CD4-positive, alpha-beta T cell (primary cell): ENCODE measurements around the gene AIMP2. TPM values are rescaled to one million over a fixed set of nuclear protein-coding genes. Genes with fewer than 3 reads are reported as not detected.
"Not testable (repeated sequence)": the region's sequence is repeated elsewhere in the genome, so short reads cannot be mapped to it uniquely, and the experiment has no call there.

Experiments
- ATAC-seq: fragments of 200-7000 bp; cut with Tn5 transposase; one replicate; pipeline ENCODE4 v1.10.0; 2022; ENCODE audit warnings: mild to moderate bottlenecking; ENCODE audit not compliant: poor library complexity
- CTCF ChIA-PET: fragments of 350-600 bp; sonication (Branson Sonifier 250); formaldehyde crosslinking; loops from one replicate; lab custom pipeline; 2021; ENCODE audit warnings: antibody characterized with exemption, inconsistent platforms; lab: Charles Lee
- POLR2A ChIA-PET: fragments of 350-600 bp; sonication (Branson Sonifier 250); formaldehyde crosslinking; loops from one replicate; lab custom pipeline; 2021; ENCODE audit warnings: antibody characterized with exemption, inconsistent platforms; lab: Charles Lee
- DNase-seq, 14 experiments: peaks; one replicate each; pipeline ENCODE4 v3.0.0-alpha.2; 2013 to 2020; ENCODE audit warnings: mixed read lengths in 2 of 14
- H3K27ac ChIP-seq, 2 donors: one replicate each; pipeline versions ENCODE4 v1.5.1 to v1.7.0; 2013; ENCODE audit warnings: low read length in 2 of 2, low read depth in 1 of 2, mild to moderate bottlenecking in 1 of 2
- H3K27me3 ChIP-seq, 2 experiments: 1 replicate in 1 of 2; 2 replicates in 1 of 2; pipeline versions ENCODE4 v1.6.1 to v1.7.0; 2013; ENCODE audit warnings: low read length in 2 of 2, control low read depth in 1 of 2, mild to moderate bottlenecking in 1 of 2, moderate library complexity in 1 of 2; ENCODE audit not compliant: insufficient read depth in 2 of 2, control insufficient read depth in 1 of 2
- H3K36me3 ChIP-seq: one replicate; pipeline ENCODE4 v1.6.1; 2013; ENCODE audit warnings: low read length, control low read depth; ENCODE audit not compliant: insufficient read depth
- H3K4me1 ChIP-seq: one replicate; pipeline ENCODE4 v1.6.1; 2013; ENCODE audit warnings: low read length, control low read depth; ENCODE audit not compliant: insufficient read depth
- H3K4me3 ChIP-seq: one replicate; pipeline ENCODE4 v1.5.1; 2013; ENCODE audit warnings: mild to moderate bottlenecking, low read length, moderate library complexity
- H3K9me3 ChIP-seq, 2 experiments: 1 replicate in 1 of 2; 2 replicates in 1 of 2; pipeline versions ENCODE4 v1.6.1 to v1.7.0; 2013; ENCODE audit warnings: low read length in 2 of 2, mild to moderate bottlenecking in 2 of 2, control low read depth in 1 of 2, moderate library complexity in 1 of 2; ENCODE audit not compliant: control insufficient read depth in 1 of 2, insufficient read depth in 1 of 2
- H3K27ac Mint-ChIP-seq: one replicate; pipeline ENCODE4 v1.8.0; 2020; ENCODE audit warnings: mixed read lengths
- H3K27me3 Mint-ChIP-seq: one replicate; pipeline ENCODE4 v1.8.0; 2021; ENCODE audit warnings: mixed read lengths
- H3K36me3 Mint-ChIP-seq: one replicate; pipeline ENCODE4 v1.8.0; 2021; ENCODE audit warnings: low read depth, mixed read lengths
- H3K4me1 Mint-ChIP-seq: one replicate; pipeline ENCODE4 v1.8.0; 2021; ENCODE audit warnings: low read depth, mixed read lengths
- H3K4me3 Mint-ChIP-seq: one replicate; pipeline ENCODE4 v1.8.0; 2020; ENCODE audit warnings: mild to moderate bottlenecking, mixed read lengths
- H3K9me3 Mint-ChIP-seq: one replicate; pipeline ENCODE4 v1.8.0; 2020; ENCODE audit warnings: mixed read lengths
- intact Hi-C, 2 experiments: fragments of 100-400 bp; cut with DNase I in 1 of 2; cut with micrococcal nuclease in 1 of 2; formaldehyde crosslinking; loops; one replicate each; pipeline versions ENCODE4 v1.15.1 to v1.9.0; 2023 to 2025; cut with DNase I, micrococcal nuclease
- polyA plus RNA-seq, 2 donors: library from polyadenylated mRNA; unstranded; fragments of 120-200 nt; gene quantifications; one replicate each; pipeline ENCODE4 v1.2.1, GENCODE V29; 2013
- total RNA-seq, 174 experiments: library from RNA in 2 of 174; stranded (reverse) in 2 of 174; gene quantifications; one replicate each; pipeline ENCODE4 v1.2.3 and lab custom pipeline; 2021 to 2026
- TF ChIP-seq, protein P1 (sequence below): fragments of 200-600 bp; IDR thresholded peaks from one replicate; pipeline ENCODE4 v1.8.0; 2022; ENCODE audit warnings: antibody characterized with exemption, mild to moderate bottlenecking

Gene AIMP2
- total RNA-seq = 1 to 10 TPM; 4.3 to 5.4 TPM
- 10.1 TPM for polyA plus RNA-seq (2013, experiment 1 of 2)
- polyA plus RNA-seq (2013, experiment 2 of 2) = 11.3 TPM
- total RNA-seq (lab: John Stamatoyannopoulos, UW) = 4.7 to 85.0 (median 12.2) reads per million in 172 experiments

DNA sequence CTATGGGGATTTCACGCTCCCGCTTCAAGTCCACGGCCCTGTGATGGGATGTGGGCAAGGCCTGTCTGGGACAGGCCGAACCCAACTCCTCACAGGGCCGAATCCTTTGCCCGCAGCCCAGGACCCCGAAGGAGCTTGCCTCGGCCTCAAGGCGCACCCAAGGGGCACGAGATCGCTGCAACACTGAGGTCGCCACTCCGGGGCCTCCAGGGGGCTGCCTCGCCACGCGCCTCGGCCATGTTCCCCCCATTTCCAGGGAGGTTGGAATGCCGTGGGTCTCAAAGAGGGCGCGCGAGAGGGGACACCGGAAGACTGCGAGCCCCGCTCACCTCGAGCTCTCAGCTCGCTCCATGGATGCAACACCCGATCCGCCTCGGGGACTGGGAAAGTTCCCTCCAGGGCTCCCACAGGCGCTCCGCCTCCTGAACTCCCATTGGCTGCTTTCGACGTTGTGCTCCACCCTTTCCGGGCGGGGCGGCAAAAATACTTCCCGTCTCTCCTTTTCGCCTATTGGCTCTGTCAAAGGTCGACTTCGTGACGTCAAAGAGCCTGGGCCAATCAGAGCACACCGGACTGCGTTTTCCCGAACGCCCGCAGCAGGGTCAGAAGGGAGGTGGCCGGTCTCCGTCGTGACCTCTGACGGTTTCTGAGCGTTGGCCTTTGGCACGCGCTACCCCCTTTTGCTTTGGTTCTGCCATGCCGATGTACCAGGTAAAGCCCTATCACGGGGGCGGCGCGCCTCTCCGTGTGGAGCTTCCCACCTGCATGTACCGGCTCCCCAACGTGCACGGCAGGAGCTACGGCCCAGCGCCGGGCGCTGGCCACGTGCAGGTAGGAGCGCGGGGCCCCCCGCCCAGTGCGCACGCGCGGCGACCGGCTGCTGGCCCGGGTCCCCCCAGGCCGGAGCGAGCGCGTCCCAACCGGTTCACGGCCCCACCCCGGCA is at the start of gene AIMP2, which contains the start of gene PMS2:
Gene AIMP2 (plus strand): TSS at position 605 of the 944 bp plus-strand sequence. CDS start 92 bp downstream, at position 697.
Gene PMS2 (minus strand): TSS at position 382 of the 944 bp plus-strand sequence. CDS start 30 bp downstream, at position 352.
- Histone ChIP-seq H3K9me3 (no peaks in the 10 kb centered on the region), H3K27me3 (no peaks in the 10 kb centered on the region), H3K36me3 (peaks cover 5% of the 10 kb centered on the region), H3K4me1 (peaks cover 23% of the 10 kb centered on the region), H3K4me3 (peak within 1 kb of the TSS; percentile 89), H3K27ac (peak within 1 kb of the TSS; percentile 73 to 85)
- ATAC-seq (peak; percentile 82), DNase-seq (peak; percentile 87 to 97 (median 93))
- ChIA-PET CTCF (interaction anchor here (0.9 to 1.9 kb wide), 5 partner anchors 12 to 316 kb away, joined by 3 to 8 read pairs (median 4); no protein-coding TSS in a partner anchor), POLR2A (interaction anchor here (0.8 to 1.8 kb wide), 9 partner anchors 9 to 186 kb away, joined by 3 to 7 read pairs (median 3); no protein-coding TSS in a partner anchor)
- intact Hi-C loops = loop anchor here in 1 of 2 experiments (1.0 kb wide), 1 partner anchor 17 kb away; no protein-coding TSS in a partner anchor
- Mint-ChIP-seq H3K4me1 (peaks cover 39% of the 10 kb centered on the region), H3K27ac (peak within 1 kb of the TSS; percentile 97), H3K27me3 (no peaks in the 10 kb centered on the region), H3K36me3 (peaks cover 28% of the 10 kb centered on the region), H3K4me3 (peak within 1 kb of the TSS; percentile 99), H3K9me3 (no peaks in the 10 kb centered on the region)
- TF ChIP-seq, protein P1, sequence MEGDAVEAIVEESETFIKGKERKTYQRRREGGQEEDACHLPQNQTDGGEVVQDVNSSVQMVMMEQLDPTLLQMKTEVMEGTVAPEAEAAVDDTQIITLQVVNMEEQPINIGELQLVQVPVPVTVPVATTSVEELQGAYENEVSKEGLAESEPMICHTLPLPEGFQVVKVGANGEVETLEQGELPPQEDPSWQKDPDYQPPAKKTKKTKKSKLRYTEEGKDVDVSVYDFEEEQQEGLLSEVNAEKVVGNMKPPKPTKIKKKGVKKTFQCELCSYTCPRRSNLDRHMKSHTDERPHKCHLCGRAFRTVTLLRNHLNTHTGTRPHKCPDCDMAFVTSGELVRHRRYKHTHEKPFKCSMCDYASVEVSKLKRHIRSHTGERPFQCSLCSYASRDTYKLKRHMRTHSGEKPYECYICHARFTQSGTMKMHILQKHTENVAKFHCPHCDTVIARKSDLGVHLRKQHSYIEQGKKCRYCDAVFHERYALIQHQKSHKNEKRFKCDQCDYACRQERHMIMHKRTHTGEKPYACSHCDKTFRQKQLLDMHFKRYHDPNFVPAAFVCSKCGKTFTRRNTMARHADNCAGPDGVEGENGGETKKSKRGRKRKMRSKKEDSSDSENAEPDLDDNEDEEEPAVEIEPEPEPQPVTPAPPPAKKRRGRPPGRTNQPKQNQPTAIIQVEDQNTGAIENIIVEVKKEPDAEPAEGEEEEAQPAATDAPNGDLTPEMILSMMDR = peak; percentile 23

DNA sequence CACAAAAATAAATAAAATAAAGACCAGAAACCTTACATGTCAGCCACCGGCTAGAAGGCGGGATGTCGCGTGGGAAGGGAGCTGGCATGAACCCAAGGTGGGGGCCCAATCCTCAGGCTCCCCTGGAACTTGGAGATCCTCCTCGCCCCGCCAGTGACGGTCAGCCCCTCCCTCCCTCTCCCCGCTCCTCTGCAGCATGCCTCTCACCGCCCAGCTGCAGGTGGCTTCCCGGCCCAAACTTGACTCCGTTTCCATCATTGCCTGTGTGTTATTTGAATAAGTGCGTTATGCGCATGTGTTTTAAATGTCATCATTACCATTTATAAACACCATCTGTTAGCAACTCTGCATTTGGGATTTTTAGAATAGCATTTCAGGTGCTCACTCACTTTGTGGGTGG is 45.9 kb upstream of the AIMP2 start:
- H3K4me3 ChIP-seq, H3K4me1 Mint-ChIP-seq, H3K27ac Mint-ChIP-seq, H3K9me3 ChIP-seq, CTCF ChIA-PET, POLR2A ChIA-PET, H3K4me1 ChIP-seq, H3K4me3 Mint-ChIP-seq, intact Hi-C loops, H3K36me3 Mint-ChIP-seq, H3K27me3 ChIP-seq, H3K36me3 ChIP-seq, H3K27me3 Mint-ChIP-seq, H3K27ac ChIP-seq, DNase-seq, H3K9me3 Mint-ChIP-seq, ATAC-seq: not testable (repeated sequence)

DNA sequence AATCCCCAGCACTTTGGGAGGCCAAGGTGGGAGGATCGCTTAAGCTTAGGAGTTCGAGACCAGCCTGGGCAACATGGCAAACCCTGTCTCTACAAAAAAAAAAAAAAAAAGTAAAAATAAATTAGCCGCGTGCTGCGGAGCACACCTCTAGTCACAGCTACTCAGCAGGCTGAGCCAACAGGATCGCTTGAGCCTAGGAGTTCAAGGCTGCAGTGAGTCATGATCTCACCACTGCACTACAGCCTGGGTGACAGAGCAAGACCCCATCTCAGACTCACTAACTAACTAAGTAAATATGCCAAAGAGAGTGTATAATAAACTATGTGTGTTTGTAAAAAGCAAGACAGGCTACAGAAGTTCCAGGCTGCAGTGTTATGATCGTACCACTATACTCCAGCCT is 45.3 kb upstream of the AIMP2 start:
- H3K4me1 ChIP-seq, H3K27me3 ChIP-seq, H3K27ac ChIP-seq, H3K9me3 Mint-ChIP-seq, CTCF ChIA-PET, DNase-seq, intact Hi-C loops, H3K36me3 Mint-ChIP-seq, H3K27ac Mint-ChIP-seq, POLR2A ChIA-PET, H3K4me3 ChIP-seq, H3K4me1 Mint-ChIP-seq, H3K36me3 ChIP-seq, H3K27me3 Mint-ChIP-seq, H3K4me3 Mint-ChIP-seq, ATAC-seq, H3K9me3 ChIP-seq: not testable (repeated sequence)

DNA sequence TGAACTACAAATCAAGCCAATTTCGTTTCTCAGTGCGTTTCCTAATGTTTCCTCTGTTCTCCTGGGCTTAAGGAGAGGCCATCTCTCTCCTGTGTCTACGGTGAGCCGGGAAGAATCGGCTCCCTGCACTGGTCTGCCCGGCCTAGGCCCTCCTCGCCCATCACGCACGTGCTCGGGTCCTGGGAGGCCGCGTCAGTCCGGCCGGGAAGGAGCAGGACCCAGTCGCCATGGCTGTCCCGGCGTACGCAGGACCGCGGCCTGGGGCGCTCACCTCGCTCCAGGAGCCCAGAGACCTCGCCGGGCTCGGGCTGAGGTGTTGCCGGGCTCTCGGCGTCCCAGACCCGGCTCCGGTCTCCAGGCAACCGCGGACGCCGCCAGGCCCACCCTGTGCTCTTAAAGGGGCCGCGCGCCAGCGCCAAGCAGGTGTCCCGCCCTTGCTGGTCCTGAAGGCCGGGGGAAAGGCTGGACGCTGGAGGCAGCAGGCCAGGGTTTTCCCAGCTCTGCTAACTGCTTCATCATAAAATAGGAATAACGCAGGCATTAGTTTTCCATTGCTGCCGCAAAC is 38.6 kb upstream of the AIMP2 start, which contains the start of gene RSPH10B:
Gene RSPH10B (minus strand): TSS at position 343 of the 565 bp plus-strand sequence. CDS start 3,573 bp downstream, outside the sequence.
- H3K27me3 ChIP-seq, H3K9me3 ChIP-seq, H3K36me3 ChIP-seq, intact Hi-C loops, H3K27ac Mint-ChIP-seq, DNase-seq, H3K36me3 Mint-ChIP-seq, CTCF ChIA-PET, H3K4me3 ChIP-seq, H3K27me3 Mint-ChIP-seq, POLR2A ChIA-PET, H3K4me3 Mint-ChIP-seq, H3K4me1 ChIP-seq, H3K9me3 Mint-ChIP-seq, H3K27ac ChIP-seq, ATAC-seq, H3K4me1 Mint-ChIP-seq: not testable (repeated sequence)

DNA sequence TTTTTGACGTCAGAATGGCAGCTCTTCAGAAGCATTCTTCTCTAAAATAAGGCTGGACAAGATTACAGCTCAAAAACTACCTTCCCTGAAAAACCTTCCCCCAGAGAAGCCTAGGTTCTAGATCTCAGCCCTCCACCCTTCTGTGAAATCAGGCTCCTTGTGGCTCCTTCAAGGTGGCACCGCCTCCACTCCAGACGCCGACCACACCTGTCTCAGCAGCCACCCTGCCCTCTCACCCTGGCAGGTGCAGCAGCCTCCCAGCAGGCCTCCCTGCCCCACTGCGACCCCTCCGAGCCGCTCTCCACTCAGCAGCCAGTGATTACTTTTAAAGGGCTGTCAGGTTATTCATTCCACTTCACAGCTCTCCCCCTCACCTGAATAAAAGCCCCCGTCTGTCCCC is 35.5 kb upstream of the AIMP2 start:
- H3K27me3 Mint-ChIP-seq, H3K36me3 Mint-ChIP-seq, H3K27ac ChIP-seq, POLR2A ChIA-PET, DNase-seq, H3K4me3 Mint-ChIP-seq, H3K27ac Mint-ChIP-seq, H3K4me3 ChIP-seq, H3K9me3 ChIP-seq, ATAC-seq, CTCF ChIA-PET, H3K4me1 ChIP-seq, H3K9me3 Mint-ChIP-seq, intact Hi-C loops, H3K4me1 Mint-ChIP-seq, H3K27me3 ChIP-seq, H3K36me3 ChIP-seq: not testable (repeated sequence)
